ENCODE results near the gene ROMO1.
A peak's percentile ranks its signal among the peaks of the same experiment; 100 is the strongest.
"Not testable (repeated sequence)": the region's sequence is repeated elsewhere in the genome, so short reads cannot be mapped to it uniquely, and the experiment has no call there.

The ROMO1 gene

DNA sequence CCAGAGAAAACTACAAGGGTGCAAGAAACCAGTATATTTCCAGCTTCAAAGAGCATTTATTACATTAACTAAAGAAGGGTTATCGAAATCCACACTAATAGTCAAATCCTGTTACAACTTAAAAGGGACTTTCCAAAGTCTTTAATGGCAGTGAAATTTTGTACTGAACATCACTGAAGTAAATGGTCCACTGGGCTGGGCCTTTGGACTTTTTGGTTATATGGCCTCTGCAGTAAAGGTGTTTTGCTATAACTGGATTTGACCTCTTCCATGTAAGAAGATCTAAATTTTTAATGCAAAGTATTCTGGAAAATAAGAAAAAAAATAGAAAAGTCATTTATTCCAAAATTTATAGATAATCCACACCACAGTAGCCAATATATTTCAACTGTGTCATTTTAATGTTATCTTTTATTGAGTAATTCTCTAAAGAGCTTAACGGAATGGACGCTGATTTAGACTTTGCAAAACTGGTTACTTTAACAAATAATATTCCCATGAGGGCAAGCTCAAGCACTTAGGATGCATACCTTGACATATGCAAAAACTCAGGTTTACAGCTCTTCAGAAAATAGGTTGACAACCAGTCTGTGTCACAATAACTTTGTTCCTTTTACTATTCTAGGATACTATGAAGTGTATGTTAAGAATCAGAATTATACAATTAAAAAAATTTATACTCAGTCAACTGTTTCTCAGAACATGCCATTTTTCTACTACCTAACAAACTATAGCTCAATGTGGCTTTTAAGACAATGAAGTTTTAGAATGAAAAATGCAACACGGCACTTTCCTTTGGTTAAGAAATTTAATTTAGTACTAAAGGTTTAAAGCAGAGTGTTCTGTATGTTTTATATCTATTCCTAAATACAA, 35.8 kb downstream of the ROMO1 start:
- Mint-ChIP-seq H3K4me1 (ENCODE audit: low read depth) (peaks cover 36% of the 10 kb centered on the region), H3K36me3 (ENCODE audit: low read depth) (peaks cover 93% of the 10 kb centered on the region), H3K9me3 (no peaks in the 10 kb centered on the region), H3K4me3 (no peak overlapping the region), H3K27ac (no peak overlapping the region), H3K27me3 (no peaks in the 10 kb centered on the region)
- intact Hi-C loops (cut with micrococcal nuclease): loop anchor here (10.0 kb wide), 1 partner anchor 150 kb away; no protein-coding TSS in a partner anchor

DNA sequence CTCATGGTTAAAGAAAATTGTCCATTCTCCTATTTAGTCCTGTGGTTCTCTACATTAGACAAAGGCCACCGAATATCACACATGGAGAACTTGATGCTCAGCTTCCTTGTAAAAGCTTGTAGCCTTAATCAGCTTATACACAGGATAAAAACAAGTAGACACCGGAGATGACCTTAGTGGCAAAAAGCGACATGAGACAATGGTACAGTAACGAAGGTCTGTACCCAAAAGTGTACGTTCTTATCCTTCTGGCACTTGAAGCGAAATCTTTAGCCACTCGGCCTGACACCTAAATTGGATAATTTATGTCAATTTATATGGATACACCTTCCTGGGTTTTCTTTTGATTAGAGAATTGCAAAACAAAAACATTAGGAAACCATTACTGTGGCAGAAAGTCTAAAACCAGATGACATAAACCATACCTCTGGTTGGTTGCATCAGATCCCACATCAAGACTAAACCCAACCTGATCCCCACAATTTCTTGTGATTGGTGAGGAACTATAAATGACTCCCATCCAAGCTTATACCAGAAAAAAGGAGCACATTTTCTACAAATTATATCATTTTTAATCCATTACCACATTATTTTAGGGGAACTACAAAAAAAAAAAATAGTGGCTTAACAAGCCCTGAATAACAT, 36.7 kb downstream of the ROMO1 start:
- Mint-ChIP-seq H3K27me3 (no peaks in the 10 kb centered on the region), H3K4me1 (ENCODE audit: low read depth) (peaks cover 41% of the 10 kb centered on the region), H3K4me3 (no peak overlapping the region), H3K36me3 (ENCODE audit: low read depth) (peaks cover 93% of the 10 kb centered on the region), H3K27ac (no peak overlapping the region), H3K9me3 (no peaks in the 10 kb centered on the region)
- intact Hi-C loops (cut with micrococcal nuclease): loop anchor here (10.0 kb wide), 1 partner anchor 149 kb away; no protein-coding TSS in a partner anchor

DNA sequence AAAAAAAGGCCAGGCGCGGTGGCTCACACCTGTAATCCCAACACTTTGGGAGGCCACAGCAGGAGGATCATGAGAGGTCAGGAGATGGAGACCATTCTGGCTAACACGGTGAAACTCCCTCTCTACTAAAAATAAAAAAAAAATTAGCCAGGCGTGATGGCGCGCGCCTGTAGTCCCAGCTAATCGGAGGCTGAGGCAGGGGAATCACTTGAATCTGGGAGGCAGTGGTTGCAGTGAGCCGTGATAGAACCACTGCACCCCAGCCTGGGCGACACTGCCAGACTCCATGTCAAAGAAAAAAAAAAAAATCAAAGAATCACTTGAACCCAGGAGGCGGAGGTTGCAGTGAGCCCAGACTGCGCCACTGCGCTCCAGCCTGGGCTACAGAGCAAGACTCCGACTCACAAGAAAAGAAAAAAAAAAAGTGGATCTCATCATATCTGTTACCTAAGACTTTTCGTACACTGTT, 38.7 kb downstream of the ROMO1 start:
- peaks cover 96% of the 10 kb centered on the region for H3K36me3 Mint-ChIP-seq (ENCODE audit: low read depth)

DNA sequence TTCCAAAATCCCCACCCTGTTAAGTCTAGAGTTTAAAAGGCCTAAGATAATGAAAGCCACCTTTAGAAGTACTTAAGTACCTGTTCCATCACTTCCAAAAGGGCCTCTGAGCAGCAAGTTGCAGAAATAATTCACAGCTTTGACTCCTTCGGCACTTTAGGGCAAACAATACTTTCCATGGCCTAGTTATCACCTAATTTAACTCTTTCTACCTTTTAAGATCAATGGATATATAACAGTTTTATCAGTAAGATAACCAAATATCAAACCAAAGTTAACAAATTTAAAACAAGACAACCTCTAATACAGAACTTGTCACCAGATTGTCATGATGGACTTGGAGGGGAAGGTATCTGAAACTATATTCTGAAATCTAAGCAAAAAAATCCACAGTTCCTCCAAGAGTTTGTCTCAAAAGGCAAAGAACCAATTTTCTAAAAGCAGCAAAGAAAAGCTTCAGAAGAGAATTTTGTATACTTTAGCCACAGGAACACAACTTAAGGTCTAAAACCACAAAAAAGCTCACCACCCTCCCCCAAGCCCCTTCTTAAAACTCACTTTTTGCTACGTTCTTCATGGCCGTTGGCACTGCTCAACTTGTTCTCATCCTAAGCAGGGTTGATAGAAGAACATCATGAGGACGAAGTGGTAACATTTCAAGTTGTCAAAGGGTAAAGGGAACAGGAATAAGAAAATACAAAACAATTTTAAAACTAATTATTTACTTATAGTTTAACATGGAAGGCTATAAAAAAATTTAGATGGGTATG, 39.4 kb downstream of the ROMO1 start:
- Mint-ChIP-seq H3K27ac (no peak overlapping the region), H3K36me3 (ENCODE audit: low read depth) (peaks cover 93% of the 10 kb centered on the region), H3K4me3 (no peak overlapping the region), H3K9me3 (no peaks in the 10 kb centered on the region), H3K27me3 (no peaks in the 10 kb centered on the region), H3K4me1 (ENCODE audit: low read depth) (peaks cover 46% of the 10 kb centered on the region)
- intact Hi-C loops (cut with micrococcal nuclease): loop anchor here (10.0 kb wide), 1 partner anchor 146 kb away; no protein-coding TSS in a partner anchor

More for the DNA sequence above, 38.7 kb downstream of the ROMO1 start:
- Mint-ChIP-seq H3K27ac (no peak overlapping the region), H3K4me3 (no peak overlapping the region), H3K4me1 (ENCODE audit: low read depth) (peaks cover 46% of the 10 kb centered on the region), H3K9me3 (no peaks in the 10 kb centered on the region), H3K27me3 (no peaks in the 10 kb centered on the region)
- intact Hi-C loops (cut with micrococcal nuclease): loop anchor here (10.0 kb wide), 1 partner anchor 147 kb away; no protein-coding TSS in a partner anchor

DNA sequence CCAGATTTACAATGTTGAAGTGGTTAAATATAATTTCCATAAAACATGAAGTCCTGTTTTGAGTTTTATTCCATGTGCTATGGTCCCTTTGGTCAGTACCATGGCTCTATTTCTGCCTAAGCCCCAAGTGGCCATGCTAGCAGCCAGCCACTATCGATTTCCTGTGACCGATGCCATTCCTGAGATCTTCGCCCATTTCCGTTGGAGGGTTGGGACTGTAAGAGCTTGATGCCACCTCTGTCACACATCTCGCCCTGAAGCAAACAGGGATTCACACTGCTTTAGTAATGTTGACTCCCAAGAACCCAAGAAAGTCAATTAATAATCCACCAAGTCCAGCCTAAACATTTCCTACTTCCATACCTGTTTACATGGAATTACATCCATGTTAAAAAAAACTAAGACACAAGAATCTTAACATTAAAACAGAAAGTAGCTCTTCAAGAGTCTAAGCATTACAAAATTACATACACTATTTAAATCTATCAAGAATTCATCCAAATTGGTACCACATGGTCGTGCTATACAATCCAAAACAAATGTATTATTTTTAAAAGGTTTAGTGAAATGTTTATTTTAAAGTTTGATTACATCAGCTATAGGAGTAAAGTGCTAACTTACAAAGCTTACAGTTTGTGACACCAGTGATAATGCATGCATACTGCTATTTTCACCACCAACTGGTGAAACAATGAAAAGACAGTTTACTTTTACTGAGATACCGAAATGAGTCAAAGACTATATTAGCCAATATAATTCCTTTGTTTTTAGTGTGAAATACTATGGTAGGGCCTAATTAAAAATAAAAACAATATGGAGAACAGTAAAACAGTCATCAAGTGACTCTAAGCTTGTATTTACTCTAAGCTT, 40.3 kb downstream of the ROMO1 start:
- peaks cover 40% of the 10 kb centered on the region for H3K4me1 Mint-ChIP-seq (ENCODE audit: low read depth)
- H3K27ac Mint-ChIP-seq: peak overlapping the region; percentile 34
- peak overlapping the region; percentile 48 for H3K4me3 Mint-ChIP-seq
- intact Hi-C loops (cut with micrococcal nuclease): loop anchor here (10.0 kb wide), 1 partner anchor 145 kb away; no protein-coding TSS in a partner anchor
- no peaks in the 10 kb centered on the region for H3K9me3 Mint-ChIP-seq
- no peaks in the 10 kb centered on the region for H3K27me3 Mint-ChIP-seq
- peaks cover 84% of the 10 kb centered on the region for H3K36me3 Mint-ChIP-seq (ENCODE audit: low read depth)

DNA sequence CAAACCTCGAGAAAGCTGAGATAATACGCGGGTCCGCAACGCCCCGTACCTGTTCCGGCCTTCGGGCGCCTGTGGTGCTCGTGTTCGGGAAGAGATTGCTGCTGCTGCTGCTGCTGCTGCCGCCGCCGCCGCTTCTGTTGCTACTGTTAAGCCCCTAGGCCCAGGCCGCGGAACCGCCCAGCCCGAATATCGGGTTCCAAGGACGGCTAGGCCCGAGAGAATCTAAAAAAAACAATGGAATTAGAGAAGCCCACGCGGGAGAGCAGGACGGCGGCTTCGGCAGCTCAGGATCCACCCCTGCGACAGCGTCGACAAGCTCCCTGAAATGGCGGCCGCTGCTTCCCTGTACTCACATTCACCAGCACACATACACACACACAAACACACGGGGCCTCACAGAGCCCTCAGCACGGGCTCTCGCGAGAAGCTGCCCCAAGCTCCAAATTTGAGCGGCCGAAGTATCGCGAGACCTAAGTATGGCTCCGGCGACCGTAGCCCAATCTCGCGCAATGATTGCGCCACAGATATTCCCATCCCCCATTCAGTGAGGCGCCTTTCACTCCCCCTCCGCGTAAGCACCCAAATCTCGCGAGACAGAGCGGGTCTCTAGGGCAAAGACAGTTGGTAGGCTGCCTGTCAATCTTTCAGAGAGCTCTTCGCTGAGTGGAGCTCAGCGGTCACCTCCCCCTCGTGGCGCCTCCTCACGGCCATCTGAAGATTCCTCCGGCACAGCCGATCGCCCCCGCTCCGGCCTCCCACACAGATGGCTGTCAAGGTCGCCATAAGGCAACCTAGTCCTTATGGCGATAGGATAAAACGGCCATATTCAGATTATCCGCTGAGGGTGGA, 42.9 kb downstream of the ROMO1 start, which contains the start of gene RBM39:
Gene RBM39, minus strand, starts transcription at position 369 of the 849 bp plus-strand sequence. CDS start 1,386 bp downstream, outside the sequence.
- Mint-ChIP-seq H3K27me3 (no peaks in the 10 kb centered on the region), H3K4me3 (peak within 1 kb of the TSS; percentile 91), H3K36me3 (ENCODE audit: low read depth) (peaks cover 62% of the 10 kb centered on the region), H3K9me3 (no peaks in the 10 kb centered on the region), H3K4me1 (ENCODE audit: low read depth) (peaks cover 39% of the 10 kb centered on the region), H3K27ac (peak within 1 kb of the TSS; percentile 100)
- intact Hi-C loops (cut with micrococcal nuclease): no loop called here

DNA sequence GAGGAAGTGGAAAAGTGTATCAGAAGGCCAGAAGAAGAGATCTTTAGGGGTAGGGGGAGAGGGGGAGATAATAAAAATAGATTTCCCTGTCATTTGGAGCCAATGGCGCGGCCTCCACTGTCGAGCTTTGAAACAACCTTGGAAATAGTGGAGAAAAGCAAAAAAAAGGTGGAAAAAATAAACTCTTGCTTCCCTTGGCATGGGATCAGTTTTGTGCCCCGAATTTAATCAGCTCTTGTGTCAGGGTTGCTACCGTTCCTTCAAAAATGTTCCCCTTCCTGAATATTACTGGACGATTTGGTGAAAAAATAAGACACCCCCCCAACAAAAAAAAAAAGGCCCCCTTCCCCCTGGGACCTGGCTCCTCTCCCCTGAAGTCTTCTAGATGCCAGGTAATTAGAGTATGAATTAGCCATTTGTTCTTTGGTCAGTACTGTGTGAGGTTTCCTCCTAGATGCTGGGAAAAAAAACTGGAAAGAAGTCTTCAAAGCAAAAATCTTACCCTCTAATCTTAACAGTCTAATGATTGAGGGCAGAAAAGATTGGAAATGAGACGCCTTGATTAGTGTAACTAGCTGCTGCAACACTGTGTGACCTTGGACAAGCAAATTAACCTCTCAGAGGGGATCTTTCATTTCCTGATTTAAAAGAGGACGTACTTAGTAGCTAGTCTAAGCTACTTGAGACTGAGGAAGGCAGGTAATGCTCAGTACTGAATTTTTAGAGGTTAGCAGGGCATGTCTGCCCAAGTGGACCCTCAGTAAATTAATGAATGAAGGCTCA, 43.7 kb downstream of the ROMO1 start:
- intact Hi-C loops (cut with micrococcal nuclease): loop anchor here (1.0 kb wide), 1 partner anchor 28 kb away; no protein-coding TSS in a partner anchor
- no peaks in the 10 kb centered on the region for H3K27me3 Mint-ChIP-seq
- H3K27ac Mint-ChIP-seq: peak overlapping the region; percentile 100
- peaks cover 34% of the 10 kb centered on the region for H3K4me1 Mint-ChIP-seq (ENCODE audit: low read depth)
- H3K36me3 Mint-ChIP-seq (ENCODE audit: low read depth): peaks cover 53% of the 10 kb centered on the region
- no peaks in the 10 kb centered on the region for H3K9me3 Mint-ChIP-seq
- H3K4me3 Mint-ChIP-seq: peak overlapping the region; percentile 91

DNA sequence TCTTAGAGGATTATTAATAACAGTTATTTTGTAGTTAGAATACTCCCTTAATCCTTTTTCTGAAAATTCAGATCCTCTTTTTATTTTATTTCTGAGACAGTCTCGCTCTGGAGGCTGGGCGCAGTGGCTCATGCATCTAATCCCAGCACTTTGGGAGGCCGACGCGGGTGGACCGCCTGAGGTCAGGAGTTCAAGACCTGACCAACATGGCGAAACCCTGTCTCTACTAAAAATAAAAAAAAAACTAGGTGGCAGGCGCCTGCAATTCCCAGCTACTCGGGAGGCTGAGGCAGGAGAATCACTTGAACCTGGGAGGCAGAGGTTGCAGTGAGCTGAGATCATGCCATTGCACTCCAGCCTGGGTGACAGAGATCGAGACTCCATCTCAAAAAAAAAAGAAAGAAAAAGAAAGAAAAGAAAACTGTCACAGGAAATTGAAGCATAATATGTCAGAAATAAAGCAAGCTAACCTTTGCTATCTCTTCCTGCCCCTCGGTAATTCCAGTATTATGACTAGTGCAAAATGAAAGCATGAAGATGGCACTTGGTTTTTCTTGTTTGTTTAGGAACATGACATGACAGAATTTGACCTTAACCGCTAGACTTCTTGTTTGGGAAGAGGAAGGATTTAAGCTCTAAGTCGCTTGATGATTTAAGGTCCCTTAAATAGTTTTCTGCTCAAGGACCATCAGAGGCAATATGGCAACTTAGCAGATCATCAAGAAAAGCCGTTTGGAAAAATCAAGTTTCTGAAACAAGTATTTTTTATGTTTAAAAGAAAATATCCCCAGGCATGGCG, 44.7 kb downstream of the ROMO1 start:
- peaks cover 27% of the 10 kb centered on the region for H3K4me1 Mint-ChIP-seq (ENCODE audit: low read depth)

DNA sequence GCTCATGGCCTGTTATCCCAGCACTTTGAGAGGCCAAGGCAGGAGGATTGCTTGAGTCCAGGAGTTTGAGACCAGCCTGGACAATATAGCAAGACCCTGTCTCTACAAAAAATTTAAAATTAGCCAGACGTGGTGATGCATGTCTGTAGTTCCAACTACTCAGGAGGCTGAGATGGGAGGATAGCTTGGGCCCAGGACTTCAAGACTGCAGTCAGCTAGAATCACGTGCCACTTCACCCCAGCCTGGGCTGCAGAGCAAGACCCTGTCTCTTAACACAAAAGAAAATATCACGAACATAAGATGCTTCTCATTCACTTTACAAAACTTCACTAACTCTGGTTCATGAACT, 45.3 kb downstream of the ROMO1 start:
- H3K27ac Mint-ChIP-seq: peak overlapping the region; percentile 100
- H3K4me3 Mint-ChIP-seq; intact Hi-C loops (cut with micrococcal nuclease); H3K9me3 Mint-ChIP-seq; H3K27me3 Mint-ChIP-seq: not testable (repeated sequence)
- peaks cover 24% of the 10 kb centered on the region for H3K4me1 Mint-ChIP-seq (ENCODE audit: low read depth)
- H3K36me3 Mint-ChIP-seq (ENCODE audit: low read depth): peaks cover 38% of the 10 kb centered on the region

More for the DNA sequence above, 44.7 kb downstream of the ROMO1 start:
- intact Hi-C loops (cut with micrococcal nuclease): loop anchor here (1.0 kb wide), 1 partner anchor 27 kb away; no protein-coding TSS in a partner anchor
- H3K36me3 Mint-ChIP-seq (ENCODE audit: low read depth): peaks cover 44% of the 10 kb centered on the region
- H3K27me3 Mint-ChIP-seq: no peaks in the 10 kb centered on the region
- peak overlapping the region; percentile 100 for H3K27ac Mint-ChIP-seq
- peak overlapping the region; percentile 91 for H3K4me3 Mint-ChIP-seq
- no peaks in the 10 kb centered on the region for H3K9me3 Mint-ChIP-seq

Measured in dendritic cell treated with granulocyte-macrophage colony-stimulating factor and Interleukin-4, amounts not matched to agents 40 ng/mL and 50 ng/mL, for 4 days (primary cell).